GM12878 (cell line): Measurements from ENCODE around the gene HSF4. TPM values are rescaled to one million over a fixed set of nuclear protein-coding genes. Genes with fewer than 3 reads are reported as not detected.

ENCODE experiments used
- ATAC-seq: fragments of 200-7000 bp; cut with Tn5 transposase; 3 replicates; pipeline ENCODE4 v1.9.1; 2020; ENCODE audit warnings: mild to moderate bottlenecking, moderate library complexity
- BruUV-seq: library from RNA; stranded (reverse); fragments of 400-500 nt; replicated peaks from 2 replicates; lab custom pipeline; 2021; lab: Mats Ljungman, UMichigan
- CTCF ChIA-PET: fragments of 300-600 bp; sonication (Branson Sonifier 250); formaldehyde crosslinking; extraction: SDS; loops from one replicate; lab custom pipeline; 2021; ENCODE audit warnings: inconsistent platforms; lab: Yijun Ruan, JAX
- POLR2A ChIA-PET: fragments of 350-600 bp; formaldehyde crosslinking; extraction: SDS; loops from one replicate; lab custom pipeline; 2021; ENCODE audit warnings: inconsistent platforms; lab: Charles Lee
- RAD21 ChIA-PET: fragments of 300-600 bp; sonication (Branson Sonifier 250); formaldehyde crosslinking; loops from one replicate; lab custom pipeline; 2023; ENCODE audit warnings: antibody characterized with exemption; ENCODE audit not compliant: unreplicated experiment; lab: Charles Lee
- SMC1A ChIA-PET: fragments of 300-600 bp; sonication (Branson Sonifier 250); formaldehyde crosslinking; loops from one replicate; lab custom pipeline; 2023; ENCODE audit not compliant: unreplicated experiment, uncharacterized antibody; lab: Charles Lee
- DNase-seq: peaks from one replicate; pipeline ENCODE4 v3.0.0-alpha.2; 2011; ENCODE audit warnings: low read depth, low spot score
- FAIRE-seq: peaks from 3 replicates; lab custom pipeline; 2011; peaks lifted over from hg19 to GRCh38; lab: Jason Lieb, UNC
- H2AFZ ChIP-seq: 2 replicates; pipeline ENCODE4 v1.6.0; 2011; ENCODE audit warnings: low read depth, low read length, control low read depth; ENCODE audit not compliant: control insufficient read depth
- H3K27ac ChIP-seq: 2 replicates; pipeline ENCODE4 v1.5.1; 2011; ENCODE audit warnings: control low read depth; ENCODE audit not compliant: control insufficient read depth, insufficient read depth
- H3K27me3 ChIP-seq, 2 experiments: replicated peaks in 1 of 2; 2 replicates each; pipeline versions ENCODE4 v1.6.0 to v1.6.1; 2011; ENCODE audit warnings: low read length in 1 of 2; ENCODE audit not compliant: control insufficient read depth in 2 of 2, insufficient read depth in 2 of 2
- H3K36me3 ChIP-seq, 2 experiments: 2 replicates each; pipeline ENCODE4 v1.5.1; 2011; ENCODE audit warnings: low read length in 1 of 2; ENCODE audit not compliant: control insufficient read depth in 2 of 2, insufficient read depth in 2 of 2
- H3K4me1 ChIP-seq: 2 replicates; pipeline ENCODE4 v1.6.1; 2011; ENCODE audit warnings: mild to moderate bottlenecking, low read length, moderate library complexity, mixed read lengths; ENCODE audit not compliant: control insufficient read depth, insufficient read depth
- H3K4me2 ChIP-seq: 2 replicates; pipeline ENCODE4 v1.6.0; 2011; ENCODE audit warnings: control low read depth; ENCODE audit not compliant: control insufficient read depth, insufficient read depth
- H3K4me3 ChIP-seq: fragments of 200-600 bp; sonication (generic); 2 replicates; pipeline ENCODE4 v1.5.1; 2016
- H3K79me2 ChIP-seq: 2 replicates; pipeline ENCODE4 v1.6.0; 2011; ENCODE audit warnings: low read length; ENCODE audit not compliant: control insufficient read depth, insufficient read depth
- H3K9ac ChIP-seq: 2 replicates; pipeline ENCODE4 v1.8.0; 2011; ENCODE audit warnings: low read length, control low read depth, mixed read lengths; ENCODE audit not compliant: control insufficient read depth, insufficient read depth
- H3K9me3 ChIP-seq: replicated peaks from 3 replicates; pipeline ENCODE4 v1.5.1; 2011; ENCODE audit warnings: mild to moderate bottlenecking, low read length; ENCODE audit not compliant: control insufficient read depth, insufficient read depth
- H4K20me1 ChIP-seq: 2 replicates; pipeline ENCODE4 v1.6.0; 2011; ENCODE audit not compliant: control insufficient read depth, insufficient read depth
- E2F4 ChIP-seq: IDR thresholded peaks from 2 replicates; pipeline ENCODE4 v1.6.1; 2012; ENCODE audit warnings: low read depth, low read length, improper control_type of control experiment
- E4F1 ChIP-seq: fragments of 450-650 bp; IDR thresholded peaks from 2 replicates; pipeline ENCODE4 v1.6.1; 2018; ENCODE audit warnings: borderline replicate concordance, mild to moderate bottlenecking; ENCODE audit not compliant: partially characterized antibody
- GABPA ChIP-seq: IDR thresholded peaks from 2 replicates; pipeline ENCODE4 v1.6.1; 2014; ENCODE audit warnings: antibody characterized with exemption, low read depth, mild to moderate bottlenecking, inconsistent platforms
- HSF1 ChIP-seq: fragments of 150-350 bp; IDR thresholded peaks from 2 replicates; pipeline ENCODE4 v1.6.1; 2014; ENCODE audit warnings: mild to moderate bottlenecking, low read depth, low read length
- MTA3 ChIP-seq: IDR thresholded peaks from 2 replicates; pipeline ENCODE4 v1.6.1; 2012; ENCODE audit warnings: low read length, inconsistent platforms, borderline replicate concordance
- NKRF ChIP-seq: fragments of 450-650 bp; conservative IDR thresholded peaks from 2 replicates; pipeline ENCODE4 v1.6.1; 2017; ENCODE audit warnings: mild to moderate bottlenecking, moderate library complexity
- NR2F1 ChIP-seq: fragments of 450-650 bp; conservative IDR thresholded peaks from 2 replicates; pipeline ENCODE4 v1.6.1; 2017; ENCODE audit warnings: mild to moderate bottlenecking
- PAX5 ChIP-seq: IDR thresholded peaks from 2 replicates; pipeline ENCODE4 v1.6.1; 2011; ENCODE audit warnings: low read depth, low read length, borderline replicate concordance
- POLR2AphosphoS2 ChIP-seq: IDR thresholded peaks from 2 replicates; pipeline ENCODE4 v1.6.1; 2011; ENCODE audit warnings: low read depth, mild to moderate bottlenecking, low read length, improper control_type of control experiment, moderate library complexity
- ZNF207 ChIP-seq: fragments of 450-650 bp; IDR thresholded peaks from 2 replicates; pipeline ENCODE4 v1.6.1; 2014; ENCODE audit warnings: antibody characterized with exemption, mild to moderate bottlenecking, borderline replicate concordance
- ZNF384 ChIP-seq: IDR thresholded peaks from 2 replicates; pipeline ENCODE4 v1.6.1; 2012; ENCODE audit warnings: low read depth, mild to moderate bottlenecking, low read length, improper control_type of control experiment, borderline replicate concordance
- WGBS: methylation state at CpG from one replicate; pipeline ENCODE4 v1.1.6; 2016; ENCODE audit warnings: low lambda C conversion rate; ENCODE audit not compliant: insufficient replicate concordance, insufficient coverage; ENCODE audit errors: missing lambda C conversion rate; 5-methylcytosine and 5-hydroxymethylcytosine counted together
- in situ Hi-C: fragments of 300-500 bp; cut with MboI; formaldehyde crosslinking; loops from 9 replicates; pipeline ENCODE4 v1.14.3; 2018; ENCODE audit warnings: mixed read lengths
- intact Hi-C: fragments of 100-400 bp; cut with micrococcal nuclease; formaldehyde crosslinking; loops from one replicate; pipeline ENCODE4 v1.14.2; 2022; ENCODE audit not compliant: unreplicated experiment
- polyA plus RNA-seq, 11 experiments: library from polyadenylated mRNA; depleted of rRNA in 4 of 11; unstranded in 6 of 11; stranded (reverse) in 5 of 11; fragments of >200 nt; fragmentation: Nextera tagmentation in 4 of 11; fragmentation: Illumina TruSeq in 1 of 11; extraction: Ambion mirVana in 4 of 11; extraction: Trizol in 1 of 11; gene quantifications; 1 replicate in 1 of 11; 2 replicates in 10 of 11; pipeline versions ENCODE4 v1.2.1 to v1.2.3, GENCODE V29; 2011 to 2016; ENCODE audit warnings: inconsistent platforms in 2 of 11, missing spikeins in 2 of 11, low read depth in 1 of 11
- total RNA-seq, 4 experiments: library from RNA; depleted of rRNA in 3 of 4; stranded (reverse); fragments of >200 nt in 3 of 4; fragmentation: Illumina TruSeq in 1 of 4; extraction: Trizol in 1 of 4; gene quantifications; 2 replicates each; pipeline versions ENCODE4 v1.2.1 to v1.2.3, GENCODE V29; 2013 to 2021

The HSF4 gene
- total and polyA plus RNA-seq, 10 of the 15 experiments (the other 5 are each of a cell fraction or from before 2014, with no cell fraction given): 0.31 to 9.9 (median 2.6) TPM; not detected in 1

- WGBS: 25% methylated on average over 6 of the region's 6 CpGs
- intact Hi-C loops (no loop called here), in situ Hi-C loops (no loop called here)
- H3K27me3 ChIP-seq: no peaks in the 10 kb centered on the region
- no peak for DNase-seq
- SMC1A ChIA-PET: interaction anchor here (0.7 to 1.1 kb wide), 2 partner anchors 32 to 148 kb away, joined by 3 read pairs; no protein-coding TSS in a partner anchor
- H3K27ac ChIP-seq: no peak within 1 kb of the TSS
- H3K4me1 ChIP-seq: peaks cover 8% of the 10 kb centered on the region
- H3K36me3 ChIP-seq: peaks cover 3 to 8% of the 10 kb centered on the region in 2 experiments
- no peak for ATAC-seq
- no peaks in the 10 kb centered on the region for H3K9me3 ChIP-seq
- peaks cover 23% of the 10 kb centered on the region for H3K79me2 ChIP-seq
- H3K4me2 ChIP-seq: no peak within 1 kb of the TSS
- POLR2A ChIA-PET: interaction anchor here (1.4 kb wide), 1 partner anchor 37 kb away, joined by 5 read pairs; the partner anchor contains the start of gene TMEM208
- CTCF ChIA-PET: interaction anchor here (0.6 to 1.7 kb wide), 7 partner anchors 19 to 236 kb away, joined by 3 to 5 read pairs (median 4); partner anchors contain the start of genes NOL3 and TMEM208
- TF ChIP-seq E2F4 (no peak), HSF1 (no peak), PAX5 (no peak), NKRF (no peak), MTA3 (no peak), E4F1 (no peak), ZNF384 (no peak), GABPA (no peak), POLR2AphosphoS2 (no peak), ZNF207 (no peak), NR2F1 (no peak)
- FAIRE-seq: no peak
- H2AFZ ChIP-seq: no peak within 1 kb of the TSS
- no peak within 1 kb of the TSS for H3K9ac ChIP-seq
- RAD21 ChIA-PET: interaction anchor here (0.6 kb wide), 1 partner anchor 207 kb away, joined by 3 read pairs; no protein-coding TSS in a partner anchor
- H3K4me3 ChIP-seq: no peak within 1 kb of the TSS
- BruUV-seq: no TSS peak
- no peaks in the 10 kb centered on the region; the same call in 1 of the 2 replicates for H4K20me1 ChIP-seq
These were observed 25.5 kb downstream of the HSF4 start, which contains the start of gene EXOC3L1 for GRCh38 chr16:67190041-67190440. EXOC3L1 (minus strand) TSS chr16:67190136; CDS start chr16:67189676, 460 bp downstream.
